GM19468 (cell line): ENCODE measurements around the gene EDEM3.

ENCODE experiments used
- ATAC-seq: cut with Tn5 transposase; IDR thresholded peaks from one replicate; pipeline ENCODE4 v1.9.1; 2021; ENCODE audit warnings: mild to moderate bottlenecking, moderate library complexity, moderate number of reproducible peaks; ENCODE audit not compliant: unreplicated experiment; ENCODE audit errors: extremely low read depth

EDEM3 gene

GRCh38 chr1:184646824-184647223, 107.8 kb downstream of the EDEM3 start:
- ATAC-seq: no peak

- no peak for ATAC-seq
Observed at GRCh38 chr1:184646178-184646701, 108.4 kb downstream of the EDEM3 start.

- ATAC-seq: no peak
Observed at GRCh38 chr1:184644771-184645170, 109.9 kb downstream of the EDEM3 start.

GRCh38 chr1:184643661-184644060, 111.0 kb downstream of the EDEM3 start:
- ATAC-seq: no peak

- ATAC-seq: no peak
Observed at GRCh38 chr1:184641894-184642293, 112.8 kb downstream of the EDEM3 start.

- no peak for ATAC-seq
Observed at GRCh38 chr1:184640505-184640904, 114.2 kb downstream of the EDEM3 start.
